Stimulated activated CD4-positive, alpha-beta T cell treated with anti-CD3 and anti-CD28 coated beads, Interleukin-1b, Interleukin-23, amount 100 ng/mL, for 4 hours (primary cell): ENCODE results near the gene NEURL1B.
"Not testable (repeated sequence)": the region's sequence is repeated elsewhere in the genome, so short reads cannot be mapped to it uniquely, and the experiment has no call there.

Source experiments
- DNase-seq, 2 donors: peaks; one replicate each; pipeline ENCODE4 v3.0.0-alpha.2; 2020; ENCODE audit warnings: low read depth in 2 of 2

Gene NEURL1B

DNA sequence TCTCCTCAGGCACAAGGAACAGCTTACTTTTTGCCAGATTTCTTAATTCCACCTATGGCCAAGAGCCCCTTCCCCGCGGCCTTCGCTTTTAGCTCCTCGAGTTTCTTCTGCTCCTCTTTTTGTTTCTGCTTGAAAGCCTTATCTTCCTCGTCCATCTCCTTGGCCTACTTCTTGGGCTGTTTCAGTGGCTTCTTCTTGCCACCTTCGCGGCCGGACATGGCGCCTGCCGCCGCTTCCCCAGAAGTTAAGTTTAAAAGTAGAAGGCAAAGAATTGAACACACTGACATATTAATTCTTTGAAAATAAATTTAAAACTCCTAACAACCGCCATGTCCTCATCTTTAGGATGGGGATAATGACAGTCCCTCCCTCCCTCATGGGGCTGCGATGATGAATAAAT is 15.4 kb downstream of the NEURL1B start:
- not testable (repeated sequence) for DNase-seq

DNA sequence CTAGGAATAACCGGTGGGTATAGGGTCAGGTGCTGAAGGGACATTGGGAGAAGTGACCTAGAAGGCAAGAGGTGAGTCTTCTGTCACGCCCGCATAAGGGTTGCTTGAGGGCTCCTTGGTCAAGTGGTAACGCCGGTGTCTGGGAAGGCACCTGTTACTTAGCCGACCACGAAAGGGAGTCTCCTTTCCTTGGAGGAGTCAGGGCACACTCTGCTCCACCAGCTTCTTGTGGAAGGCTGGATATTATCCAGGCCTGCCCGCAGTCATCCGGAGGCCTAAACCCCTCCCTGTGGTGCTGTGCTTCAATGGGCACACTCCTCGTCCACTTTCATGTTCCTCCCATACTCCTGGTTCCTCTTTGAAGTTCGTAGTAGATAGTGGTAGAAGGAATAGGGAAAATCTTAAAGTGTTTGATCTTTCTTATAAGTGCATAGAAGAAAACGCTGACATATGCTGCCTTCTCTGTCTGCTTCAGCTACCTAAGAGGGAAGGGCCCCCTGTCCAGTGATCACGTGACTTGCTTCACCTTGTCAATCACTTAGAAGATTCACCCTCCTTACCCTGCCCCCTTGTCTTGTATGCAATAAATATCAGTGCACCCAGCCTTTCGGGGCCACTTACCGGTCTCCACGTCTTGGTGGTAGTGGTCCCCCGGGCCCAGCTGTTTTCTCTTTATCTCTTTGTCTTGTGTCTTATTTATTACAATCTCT is 16.6 kb downstream of the NEURL1B start:
- DNase-seq, result not testable (repeated sequence)

DNA sequence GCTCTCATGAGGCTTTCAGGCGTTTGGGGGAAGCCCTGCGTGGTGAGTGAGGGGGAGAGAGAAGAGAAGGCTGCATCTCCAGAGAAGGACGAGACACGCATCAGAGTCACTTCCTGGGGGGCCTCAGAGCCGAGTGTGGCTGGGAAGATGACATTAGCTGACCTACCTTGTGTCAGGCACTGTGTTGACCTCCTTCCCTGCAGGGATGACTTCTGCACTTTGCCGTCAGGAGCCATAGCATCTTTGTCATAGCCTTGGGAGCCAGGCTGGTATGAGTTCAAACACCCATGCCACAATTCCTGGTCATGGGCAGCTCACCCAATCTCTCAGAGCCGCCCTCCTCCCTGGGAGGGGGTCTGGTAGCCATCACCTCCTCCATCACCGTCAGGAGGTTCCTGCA is 17.3 kb downstream of the NEURL1B start:
- no peak for DNase-seq

DNA sequence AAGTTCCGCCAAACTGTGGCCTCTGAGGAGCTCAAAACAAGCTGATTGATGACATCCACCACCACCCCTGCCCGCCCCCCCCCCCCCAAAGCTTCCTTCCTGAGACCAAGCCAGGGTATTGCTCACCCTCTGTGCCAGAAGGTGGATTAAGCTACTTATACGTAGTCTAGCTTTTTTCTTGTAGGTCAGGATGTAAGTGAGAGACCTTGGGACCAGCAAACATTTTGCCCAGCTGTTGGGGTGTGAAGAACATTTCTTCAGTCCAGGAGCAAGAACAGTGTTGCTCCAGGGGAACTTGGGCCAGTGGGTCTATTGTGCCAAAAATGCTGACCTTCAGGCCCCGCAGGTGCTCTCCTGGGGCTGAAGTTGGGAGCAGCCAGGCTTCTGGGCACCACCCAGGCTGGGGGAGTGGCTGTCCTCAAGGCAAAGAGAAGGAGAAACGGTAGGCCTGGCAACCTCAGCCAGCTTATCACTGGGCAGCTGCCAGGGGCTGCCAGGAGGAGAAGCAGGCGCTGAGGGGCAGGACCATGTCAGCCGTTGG is 18.0 kb downstream of the NEURL1B start:
- no peak for DNase-seq

DNA sequence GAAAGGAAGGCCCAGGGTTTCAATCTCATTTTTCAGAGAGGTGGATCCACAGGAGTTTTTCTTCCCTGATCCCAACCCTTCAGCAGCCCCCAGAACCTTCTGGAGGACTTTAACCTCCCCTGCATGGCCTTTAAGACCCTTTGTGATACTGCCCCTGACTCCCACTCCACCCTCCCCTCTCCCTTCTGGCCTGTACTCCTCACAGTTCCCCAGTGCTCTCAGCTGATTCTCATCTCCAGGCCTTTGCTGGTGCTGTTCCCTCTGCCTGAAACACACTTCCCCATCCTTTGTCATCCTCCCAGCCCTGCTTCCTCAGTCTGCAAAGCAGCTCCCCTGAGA is 18.5 kb downstream of the NEURL1B start:
- no peak for DNase-seq

DNA sequence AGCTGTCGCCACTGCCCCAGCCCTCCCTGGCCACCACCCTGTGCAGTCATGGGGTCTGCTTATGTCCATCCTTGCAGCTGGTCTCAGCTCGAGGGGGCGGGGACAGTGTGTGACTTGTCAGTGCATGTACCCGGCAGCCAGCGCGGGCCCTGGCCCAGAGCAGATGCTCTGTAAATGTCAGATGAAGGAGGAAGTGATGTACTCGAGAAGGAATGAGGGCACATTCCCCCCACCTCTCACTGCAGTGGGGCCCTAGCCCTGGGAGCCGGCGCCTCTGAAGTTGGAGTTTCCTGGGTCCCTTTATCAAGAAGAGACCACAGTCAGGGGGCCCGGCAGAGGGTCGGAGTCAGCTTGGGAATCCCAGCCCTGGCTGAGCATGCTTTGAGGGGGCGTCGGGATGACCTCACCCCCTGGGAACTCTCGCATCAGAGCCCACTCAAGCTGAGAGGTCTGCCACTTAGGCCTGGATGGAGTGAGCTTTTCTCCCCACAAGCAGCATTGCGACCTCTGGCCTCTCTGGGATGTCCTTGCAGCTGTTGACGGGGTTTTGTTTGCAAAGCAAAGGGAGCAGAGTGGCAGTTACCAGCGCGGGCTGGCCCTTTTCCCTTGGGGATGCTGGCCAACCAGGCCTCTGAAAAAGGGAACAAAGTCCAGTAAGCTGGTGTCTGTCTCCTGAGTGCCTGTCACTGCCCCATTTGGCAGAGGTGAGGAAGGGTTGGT is 19.0 kb downstream of the NEURL1B start:
- no peak for DNase-seq

DNA sequence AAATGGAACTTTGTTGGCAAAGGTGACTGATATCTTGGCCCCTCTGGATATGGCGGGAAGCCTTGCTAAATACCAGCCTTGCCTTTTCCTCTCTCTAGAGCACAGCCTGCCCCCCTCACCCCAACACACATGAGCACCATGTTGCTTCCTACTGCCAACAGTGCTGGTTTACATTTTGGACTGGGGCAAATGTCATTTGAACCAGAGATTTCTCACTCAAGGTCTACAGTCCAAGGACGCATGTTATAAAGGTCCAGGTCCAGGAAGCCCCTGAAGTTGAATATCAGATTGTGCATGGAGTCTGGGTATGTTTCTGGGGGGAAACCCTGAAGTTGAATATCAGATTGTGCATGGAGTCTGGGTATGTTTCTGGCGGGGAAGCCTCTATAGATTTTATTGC is 19.9 kb downstream of the NEURL1B start:
- DNase-seq, result no peak

DNA sequence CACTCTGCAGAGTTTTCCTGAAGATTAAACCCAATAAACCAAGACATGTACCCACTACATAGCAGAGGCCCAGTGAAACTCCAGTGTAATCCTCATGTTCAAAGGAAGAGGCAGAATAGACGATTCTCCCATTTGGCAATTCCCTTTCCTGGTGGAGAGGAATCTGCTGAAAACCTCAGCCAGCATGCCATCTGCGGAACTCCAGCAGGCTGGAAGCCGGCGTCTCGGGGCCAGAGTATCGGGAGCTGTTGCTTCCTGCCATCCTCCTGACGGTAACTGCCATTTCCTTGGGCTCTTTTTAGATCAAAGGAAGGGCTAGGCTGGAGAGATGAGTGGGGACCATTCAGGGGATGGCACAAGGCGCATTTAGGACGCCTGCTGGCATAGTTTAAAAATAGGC is 20.5 kb downstream of the NEURL1B start:
- DNase-seq, result no peak

DNA sequence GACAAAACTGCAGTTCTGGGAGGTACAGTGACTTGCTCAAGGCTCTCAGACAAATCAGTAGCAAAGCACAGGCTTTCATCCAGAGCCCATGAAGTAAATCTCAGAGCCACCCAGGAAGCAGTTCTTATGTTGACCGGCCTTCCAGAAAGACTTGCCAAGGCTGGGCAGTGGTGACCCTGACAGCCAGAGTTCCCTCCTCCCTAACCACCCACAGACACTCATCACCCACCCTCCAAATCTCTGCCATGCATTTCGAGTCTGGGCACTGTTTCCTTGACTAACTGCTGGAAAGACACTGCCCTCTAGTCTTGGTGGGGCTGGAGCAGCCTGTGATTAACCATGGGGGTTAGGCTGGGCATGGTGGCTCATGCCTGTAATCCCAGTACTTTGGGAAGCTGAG is 21.5 kb downstream of the NEURL1B start:
- no peak for DNase-seq

DNA sequence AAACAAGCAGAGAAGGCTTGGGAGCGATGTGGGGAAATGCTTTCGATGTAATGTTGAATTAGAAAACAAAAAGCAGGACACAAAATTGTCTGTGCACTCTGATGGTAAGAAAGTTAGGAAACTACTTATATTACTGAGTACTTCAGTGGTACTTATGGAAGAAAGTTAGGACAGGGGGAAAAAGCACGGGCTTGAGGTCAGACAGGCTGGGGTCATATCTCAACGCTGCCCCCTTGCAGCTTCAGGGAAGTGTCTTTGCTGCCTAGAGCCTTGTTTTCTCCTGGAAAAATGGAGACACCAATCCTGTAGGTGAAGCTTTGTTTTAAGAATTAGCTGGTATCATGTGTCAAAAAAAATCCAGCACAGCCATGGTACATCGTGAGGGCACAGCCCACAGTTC is 23.0 kb downstream of the NEURL1B start:
- no peak for DNase-seq

DNA sequence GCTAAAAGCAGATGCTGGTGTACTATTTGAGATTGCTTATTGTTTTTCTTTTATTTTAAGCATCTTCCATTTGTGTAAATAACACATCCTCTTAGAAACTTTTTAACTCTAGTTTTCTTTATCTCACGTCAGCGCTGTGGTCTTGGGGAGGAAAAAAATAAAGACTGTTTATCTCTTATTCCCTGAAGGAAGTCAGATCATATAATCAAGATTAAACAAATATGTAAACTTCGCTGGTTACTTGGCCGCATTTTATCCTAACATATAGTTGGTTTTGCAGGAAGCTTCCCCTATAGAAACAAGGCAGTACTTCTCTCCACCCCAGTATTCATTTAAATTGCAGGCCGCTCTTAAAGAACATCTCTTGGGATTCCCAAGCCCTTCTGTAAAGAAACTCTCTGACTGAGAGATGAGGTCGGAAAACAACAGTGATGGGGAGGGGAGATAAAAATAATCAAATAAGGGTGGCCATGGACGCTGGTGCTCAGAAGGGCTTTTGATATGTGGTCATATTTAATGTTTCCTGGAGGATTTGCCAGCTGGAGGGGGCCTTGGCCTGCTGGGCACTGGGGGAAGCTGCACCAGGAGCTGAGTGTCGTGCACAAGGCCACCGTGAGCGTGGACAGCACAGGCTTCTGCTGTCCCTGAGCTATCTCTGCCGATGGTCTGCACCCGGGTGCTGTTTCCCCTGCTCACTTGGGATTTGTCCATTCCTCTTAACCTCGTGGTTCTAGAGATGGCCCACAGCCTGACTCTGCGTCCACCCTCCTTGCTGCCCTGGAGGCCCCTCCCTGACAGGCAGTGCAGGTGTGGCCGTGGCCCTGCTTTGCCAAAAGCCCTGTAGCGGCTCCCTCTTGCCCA is 23.8 kb downstream of the NEURL1B start:
- no peak for DNase-seq

DNA sequence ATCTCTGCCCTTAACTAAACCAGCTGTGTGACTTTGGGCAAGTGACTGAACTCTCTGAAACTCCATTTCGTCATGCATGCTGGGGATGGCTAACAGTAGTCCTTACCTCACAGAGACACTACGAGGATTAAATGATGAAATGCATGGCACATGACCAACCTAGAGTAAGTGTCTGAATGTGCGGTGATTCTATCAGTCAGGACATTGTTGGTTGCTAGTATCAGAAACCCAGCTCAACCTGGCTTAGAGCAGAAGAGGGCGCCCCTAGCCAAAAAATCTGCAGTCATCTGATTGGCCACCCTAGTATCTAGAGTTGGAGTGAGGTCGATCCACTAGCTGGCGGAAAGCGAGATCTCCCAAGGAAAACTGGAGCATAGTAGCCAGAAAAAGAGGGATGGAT is 25.2 kb downstream of the NEURL1B start:
- no peak for DNase-seq

DNA sequence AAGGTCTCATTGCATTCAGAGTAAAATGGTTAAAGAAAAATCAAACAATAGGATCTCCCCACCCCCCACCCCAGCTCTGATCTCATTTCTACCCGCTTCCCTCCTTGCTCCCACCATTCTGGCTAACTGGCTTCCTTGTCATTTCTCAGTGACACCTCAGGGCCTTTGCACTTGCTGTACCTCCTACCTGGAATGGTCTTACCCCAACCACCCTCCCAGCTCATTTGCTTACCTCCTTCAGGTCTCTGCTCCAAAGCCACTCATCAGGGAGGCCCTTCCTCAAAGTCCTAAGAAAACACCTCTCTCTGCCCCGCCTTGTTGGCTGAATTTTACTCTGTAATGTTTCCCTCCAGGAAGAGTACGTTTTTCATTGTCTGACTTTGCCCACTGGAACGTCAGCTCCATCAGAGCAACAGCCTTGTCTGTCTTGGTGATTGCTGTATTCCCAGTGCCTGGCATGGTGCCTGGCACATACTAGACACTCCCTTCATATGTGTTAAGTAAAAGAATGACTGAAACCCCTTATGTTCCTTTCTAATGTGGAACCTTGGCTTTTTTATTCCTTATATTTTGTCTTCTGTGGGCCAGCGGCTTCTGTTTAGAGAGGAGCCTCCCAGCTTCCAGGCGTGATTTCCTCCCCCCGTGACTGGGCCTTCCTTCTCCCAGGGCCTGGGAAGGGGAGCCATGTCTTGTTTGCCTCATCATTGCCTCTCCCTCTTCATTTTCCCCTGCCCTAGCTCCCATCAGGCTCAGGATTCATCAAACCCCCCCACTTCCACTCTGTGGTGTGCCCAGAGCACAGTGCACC is 26.9 kb downstream of the NEURL1B start:
- no peak for DNase-seq

DNA sequence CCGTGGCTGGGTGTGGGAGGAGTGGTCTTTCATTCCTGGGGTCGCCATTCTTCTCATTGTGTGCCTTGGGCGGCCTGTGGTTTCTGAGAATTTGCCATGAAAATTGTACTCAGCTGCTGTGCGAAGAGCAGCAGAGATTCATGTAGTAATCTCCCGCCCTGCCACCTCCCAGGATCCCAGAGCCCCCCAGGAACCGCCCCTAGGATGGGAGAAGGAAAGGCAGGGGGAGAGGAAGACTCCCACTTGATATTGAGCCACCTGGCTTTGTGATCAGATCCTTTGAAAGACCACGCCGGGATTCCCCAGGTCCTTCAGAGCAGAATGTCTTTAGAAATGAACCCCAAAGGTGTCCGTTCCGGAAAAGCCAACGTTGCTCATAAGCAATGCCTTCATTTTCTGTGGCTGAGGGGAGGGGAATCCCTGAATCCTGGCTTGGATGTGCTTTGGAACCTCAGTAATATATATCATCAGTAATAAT is 27.6 kb downstream of the NEURL1B start:
- DNase-seq, result no peak

DNA sequence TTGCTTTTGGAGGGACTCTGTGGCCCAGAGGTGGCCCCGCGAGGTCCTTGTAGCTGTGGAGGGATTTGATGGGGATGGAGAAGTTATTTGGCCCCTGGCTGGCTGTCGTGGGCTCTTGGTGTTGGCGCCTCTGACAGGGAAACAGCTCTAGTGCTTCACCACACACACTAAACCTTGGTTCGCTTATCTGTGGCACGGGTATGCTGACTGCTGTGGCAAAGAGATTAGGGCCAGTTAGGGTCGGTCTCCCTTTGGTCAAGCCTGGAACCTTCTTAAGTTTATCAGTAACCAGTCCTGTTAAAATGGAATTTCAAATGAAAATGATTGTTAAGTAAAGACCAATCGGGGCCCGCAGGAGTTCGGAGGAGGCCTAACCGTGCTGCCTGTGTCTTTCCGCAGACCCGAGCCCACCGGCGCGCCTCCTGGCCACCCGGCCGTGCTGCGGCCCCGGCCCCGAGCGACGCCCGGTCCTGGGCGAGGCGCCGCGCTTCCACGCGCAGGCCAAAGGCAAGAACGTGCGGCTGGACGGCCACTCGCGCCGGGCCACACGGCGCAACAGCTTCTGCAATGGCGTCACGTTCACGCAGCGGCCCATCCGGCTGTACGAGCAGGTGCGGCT is 28.4 kb downstream of the NEURL1B start:
- DNase-seq, result no peak

DNA sequence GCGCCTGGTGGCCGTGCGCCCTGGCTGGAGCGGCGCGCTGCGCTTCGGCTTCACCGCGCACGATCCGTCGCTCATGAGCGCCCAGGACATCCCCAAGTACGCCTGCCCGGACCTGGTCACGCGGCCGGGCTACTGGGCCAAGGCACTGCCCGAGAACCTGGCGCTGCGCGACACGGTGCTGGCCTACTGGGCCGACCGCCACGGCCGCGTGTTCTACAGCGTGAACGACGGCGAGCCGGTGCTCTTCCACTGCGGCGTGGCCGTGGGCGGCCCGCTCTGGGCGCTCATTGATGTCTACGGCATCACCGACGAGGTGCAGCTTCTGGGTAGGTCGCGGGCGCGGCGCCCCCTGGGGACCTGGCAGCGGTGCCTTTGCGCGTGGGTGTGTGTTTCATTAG is 28.9 kb downstream of the NEURL1B start:
- DNase-seq, result no peak

DNA sequence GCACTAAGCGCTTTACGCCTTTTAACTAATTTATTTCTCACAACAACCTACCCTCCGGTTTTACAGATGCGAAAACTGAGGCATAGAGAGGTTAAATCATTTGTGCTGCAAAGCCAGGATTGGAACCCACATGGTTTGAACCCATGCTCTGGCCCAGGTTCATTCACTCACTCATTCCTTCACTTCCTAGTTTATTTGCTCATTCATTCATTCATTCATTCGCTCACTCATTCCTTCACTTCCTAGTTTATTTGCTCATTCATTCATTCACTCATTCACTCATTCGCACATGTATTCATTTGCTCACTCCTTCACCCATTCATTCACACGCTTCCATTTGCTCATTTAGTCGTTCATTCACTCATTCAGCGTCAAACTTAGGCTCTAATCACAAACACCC is 29.4 kb downstream of the NEURL1B start:
- DNase-seq, result no peak

DNA sequence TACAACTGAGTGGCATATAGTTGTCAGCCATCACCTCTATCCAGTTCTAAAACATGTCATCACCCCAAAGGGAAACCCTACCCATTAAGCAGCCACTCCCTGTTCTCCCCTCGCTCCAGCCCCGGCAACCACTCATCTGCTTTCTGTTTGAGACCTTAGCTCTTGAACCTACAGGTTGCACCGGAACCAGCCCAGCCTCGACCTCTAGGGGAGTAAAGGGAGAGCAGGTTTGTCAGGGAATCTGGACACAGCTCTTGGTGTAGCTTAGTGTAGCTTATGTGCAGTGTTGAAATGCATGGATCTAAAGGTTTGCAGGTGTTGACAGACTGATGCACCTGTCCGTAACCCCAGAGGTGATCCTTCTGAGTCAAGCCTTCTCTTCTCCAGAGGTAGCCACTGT is 30.0 kb downstream of the NEURL1B start:
- DNase-seq, result no peak

DNA sequence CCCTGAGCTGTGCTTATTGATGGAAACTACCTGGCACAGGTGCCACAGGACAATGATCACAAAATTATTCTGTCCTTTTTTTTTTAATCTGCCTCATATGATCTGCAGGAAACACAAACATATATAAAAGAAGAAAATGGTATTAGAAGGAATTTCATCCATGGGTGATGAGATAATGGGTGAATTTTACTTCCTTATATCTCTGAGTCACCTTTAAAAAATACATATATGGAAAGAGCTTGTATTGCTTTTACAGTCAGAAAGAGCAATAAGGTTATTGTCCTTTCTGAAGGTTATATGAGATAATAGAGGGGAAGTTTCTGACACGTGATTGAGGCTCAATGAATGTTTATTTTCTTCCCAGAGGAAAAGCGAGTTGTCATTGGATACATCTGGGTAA is 31.6 kb downstream of the NEURL1B start:
- DNase-seq, result no peak

DNA sequence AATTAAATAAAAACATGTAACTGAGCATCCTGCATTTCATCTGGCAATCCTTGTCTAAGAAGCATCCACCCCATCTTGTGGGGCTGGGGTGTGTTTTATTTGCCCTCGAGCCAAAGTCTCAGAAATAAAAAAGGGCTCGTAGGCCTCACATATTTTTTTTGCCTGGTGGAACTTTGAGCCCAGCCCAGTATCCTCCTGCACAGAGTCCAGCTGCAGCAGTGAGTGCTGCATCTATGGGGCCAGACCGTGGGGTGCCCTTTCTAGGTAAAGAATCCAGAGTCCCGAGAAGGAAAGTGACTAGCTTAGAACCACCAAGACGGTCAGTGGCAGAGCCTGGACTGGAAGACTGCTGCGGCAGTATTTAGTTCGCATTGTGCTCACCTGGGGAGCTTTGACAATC is 33.1 kb downstream of the NEURL1B start:
- no peak for DNase-seq

DNA sequence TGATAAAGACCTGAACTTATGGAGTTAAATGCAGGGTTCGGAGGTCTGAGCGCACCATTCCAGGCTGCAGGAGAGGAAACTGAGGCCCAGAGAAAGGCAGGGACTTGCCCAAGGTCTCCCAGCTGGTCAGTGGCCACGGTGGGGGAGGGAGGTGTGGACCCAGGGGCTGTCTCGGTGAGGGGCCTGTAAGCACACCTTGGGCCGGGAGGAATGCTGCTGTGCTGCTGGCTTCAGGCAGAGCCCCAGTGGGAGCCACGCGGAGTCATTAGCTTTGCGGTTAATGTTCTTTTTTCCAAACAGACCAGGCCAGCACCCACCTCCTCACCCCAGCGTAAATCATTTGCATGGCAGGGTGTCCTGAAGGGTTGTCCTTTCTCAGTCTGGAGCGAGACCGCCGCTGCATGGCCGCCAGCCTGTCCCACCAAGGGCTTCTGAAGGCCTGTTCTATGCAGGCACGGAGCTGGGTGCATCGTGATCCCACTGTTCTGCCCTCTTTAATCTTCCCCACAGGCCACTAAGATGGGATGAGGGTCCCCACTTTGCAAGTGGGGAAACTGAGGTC is 35.9 kb downstream of the NEURL1B start:
- DNase-seq, result no peak
